Embryonic facial prominence (tissue), 1 donor: Measurements from ENCODE around the gene PRRC2A.

Source experiments
- DNase-seq: peaks from one replicate; pipeline ENCODE4 v3.0.0-alpha.2; 2016; ENCODE audit errors: extremely low spot score

The PRRC2A gene

GRCh38 chr6:31620586-31621319 is at the start of gene PRRC2A:
TSS of gene PRRC2A (plus strand) at chr6:31620715. CDS start at chr6:31622790, 2,075 bp downstream.
- peak; percentile 68 for DNase-seq

GRCh38 chr6:31572041-31572911 is 48.2 kb upstream of the PRRC2A start, which contains the start of gene LTA:
TSS of gene LTA (plus strand) at chr6:31572289. CDS start at chr6:31572743, 454 bp downstream.
- DNase-seq, result no peak

- no peak for DNase-seq
These were observed 47.0 kb upstream of the PRRC2A start for GRCh38 chr6:31573239-31574105.

- DNase-seq, result no peak
These were observed 46.1 kb upstream of the PRRC2A start for GRCh38 chr6:31574106-31575061.

- DNase-seq, result no peak
These were observed 45.1 kb upstream of the PRRC2A start, which contains the start of gene TNF for GRCh38 chr6:31575335-31575901. TSS of gene TNF (plus strand) at chr6:31575565. CDS start at chr6:31575742, 177 bp downstream.

GRCh38 chr6:31575952-31576685 is 44.4 kb upstream of the PRRC2A start:
- no peak for DNase-seq

- DNase-seq, result no peak
These were observed 43.5 kb upstream of the PRRC2A start for GRCh38 chr6:31576897-31577578.

GRCh38 chr6:31577579-31577966 is 42.9 kb upstream of the PRRC2A start:
- DNase-seq, result no peak

GRCh38 chr6:31578184-31579118 is 42.1 kb upstream of the PRRC2A start:
- no peak for DNase-seq

- no peak for DNase-seq
These were observed 41.4 kb upstream of the PRRC2A start for GRCh38 chr6:31579119-31579505.

- no peak for DNase-seq
These were observed 40.7 kb upstream of the PRRC2A start for GRCh38 chr6:31579546-31580437.

GRCh38 chr6:31580438-31580740 is 40.1 kb upstream of the PRRC2A start:
- DNase-seq, result no peak

- peak; percentile 42 for DNase-seq
These were observed 39.6 kb upstream of the PRRC2A start for GRCh38 chr6:31580807-31581433.

- DNase-seq, result no peak
These were observed 38.9 kb upstream of the PRRC2A start for GRCh38 chr6:31581434-31582229.

- no peak for DNase-seq
These were observed 38.3 kb upstream of the PRRC2A start, which contains the start of gene LTB for GRCh38 chr6:31582230-31582643. TSS of gene LTB (minus strand) at chr6:31582424. CDS start at chr6:31582417, 7 bp downstream.
